K562 (cell line): ENCODE measurements around the gene ATG14. TPM values are rescaled to one million over a fixed set of nuclear protein-coding genes. Genes with fewer than 3 reads are reported as not detected.
A peak's percentile ranks its signal among the peaks of the same experiment; 100 is the strongest.

Source experiments
- ATAC-seq: fragments of 200-7000 bp; cut with Tn5 transposase; 3 replicates; pipeline ENCODE4 v1.9.1; 2020; ENCODE audit warnings: moderate library complexity
- BruUV-seq: library from RNA; stranded (reverse); fragments of 400-500 nt; replicated peaks from 2 replicates; lab custom pipeline; 2021; lab: Mats Ljungman, UMichigan
- CTCF ChIA-PET: fragments of 300-600 bp; formaldehyde crosslinking; extraction: SDS; loops from one replicate; lab custom pipeline; 2021; ENCODE audit warnings: low intra/inter-chr PET ratio; lab: Yijun Ruan, JAX
- POLR2A ChIA-PET: fragments of 300-600, 350-650 bp; sonication (Branson Sonifier 250); formaldehyde crosslinking; extraction: SDS; loops from one replicate; lab custom pipeline; 2021; ENCODE audit warnings: antibody characterized with exemption, inconsistent platforms; lab: Yijun Ruan, JAX
- DNase-seq, 4 experiments: peaks; one replicate each; pipeline versions ENCODE4 v3.0.0 to v3.0.0-alpha.2; 2011 to 2018; ENCODE audit warnings: low spot score in 3 of 4, mixed read lengths in 3 of 4; ENCODE audit errors: extremely low read depth in 1 of 4
- FAIRE-seq: peaks from 2 replicates; lab custom pipeline; 2011; peaks lifted over from hg19 to GRCh38; lab: Jason Lieb, UNC
- H2AFZ ChIP-seq: 2 replicates; pipeline ENCODE4 v1.6.0; 2011; ENCODE audit warnings: low read depth, low read length, control low read depth, inconsistent platforms
- H3K27ac ChIP-seq: fragments of 200-600 bp; 3 replicates; pipeline ENCODE4 v1.8.0; 2011; ENCODE audit warnings: low read depth, mild to moderate bottlenecking, control low read depth, inconsistent platforms, low read length, moderate library complexity, mixed read lengths; ENCODE audit errors: extremely low read depth
- H3K27me3 ChIP-seq, 2 experiments: fragments of 300-600 bp in 1 of 2; 2 replicates in 1 of 2; 3 replicates in 1 of 2; pipeline versions ENCODE4 v1.6.0 to v1.8.0; 2011; ENCODE audit warnings: inconsistent platforms in 2 of 2, low read length in 2 of 2, mild to moderate bottlenecking in 1 of 2, mixed read lengths in 1 of 2, moderate library complexity in 1 of 2; ENCODE audit not compliant: control insufficient read depth in 2 of 2, insufficient read depth in 2 of 2
- H3K36me3 ChIP-seq: fragments of 300-600 bp; 3 replicates; pipeline ENCODE4 v1.8.0; 2011; ENCODE audit warnings: mild to moderate bottlenecking, low read length, inconsistent platforms; ENCODE audit not compliant: control insufficient read depth, insufficient read depth
- H3K4me1 ChIP-seq, 2 experiments: fragments of 200-600 bp in 1 of 2; replicated peaks in 1 of 2; 2 replicates in 1 of 2; 3 replicates in 1 of 2; pipeline versions ENCODE4 v1.5.1 to v1.8.0; 2011; ENCODE audit warnings: inconsistent platforms in 2 of 2, low read length in 2 of 2, mild to moderate bottlenecking in 1 of 2, mixed read lengths in 1 of 2, moderate library complexity in 1 of 2; ENCODE audit not compliant: control insufficient read depth in 2 of 2, insufficient read depth in 2 of 2
- H3K4me2 ChIP-seq: 2 replicates; pipeline ENCODE4 v1.6.1; 2011; ENCODE audit warnings: low read length, control low read depth, inconsistent platforms, mixed read lengths; ENCODE audit not compliant: insufficient read depth
- H3K4me3 ChIP-seq: fragments of 200-600 bp; sonication (generic), shearing (Covaris generic); 2 replicates; pipeline ENCODE4 v1.5.1; 2016; ENCODE audit warnings: control low read depth, inconsistent platforms
- H3K79me2 ChIP-seq: fragments of 200-600 bp; 3 replicates; pipeline ENCODE4 v1.8.0; 2011; ENCODE audit warnings: low read length, inconsistent platforms; ENCODE audit not compliant: control insufficient read depth, insufficient read depth
- H3K9ac ChIP-seq, 2 experiments: 2 replicates each; pipeline versions ENCODE4 v1.6.0 to v1.6.1; 2011; ENCODE audit warnings: low read depth in 2 of 2, low read length in 2 of 2, control low read depth in 1 of 2, inconsistent platforms in 1 of 2, mild to moderate bottlenecking in 1 of 2, mixed read lengths in 1 of 2; ENCODE audit not compliant: insufficient read depth in 1 of 2
- H3K9me1 ChIP-seq: one replicate; pipeline ENCODE4 v1.6.0; 2011; ENCODE audit warnings: inconsistent platforms, mild to moderate bottlenecking, low read length, moderate library complexity; ENCODE audit not compliant: control insufficient read depth, insufficient read depth
- H3K9me3 ChIP-seq: replicated peaks from 2 replicates; pipeline ENCODE4 v1.5.1; 2011; ENCODE audit warnings: low read depth, low read length, inconsistent platforms; ENCODE audit not compliant: control insufficient read depth, insufficient read depth
- H4K20me1 ChIP-seq: replicated peaks from 2 replicates; pipeline ENCODE4 v1.6.1; 2011; ENCODE audit warnings: low read length, inconsistent platforms, mixed read lengths; ENCODE audit not compliant: control insufficient read depth, insufficient read depth
- CBFA2T2 ChIP-seq: fragments of 450-650 bp; conservative IDR thresholded peaks from 2 replicates; pipeline ENCODE4 v1.6.1; 2017; ENCODE audit warnings: mild to moderate bottlenecking
- CBFA2T3 ChIP-seq: fragments of 450-650 bp; IDR thresholded peaks from 2 replicates; pipeline ENCODE4 v1.6.1; 2017
- FOSL1 ChIP-seq: fragments of 200-800 bp; sonication (Bioruptor generic); conservative IDR thresholded peaks from 2 replicates; pipeline ENCODE4 v1.6.1; 2016; ENCODE audit warnings: missing genetic modification characterization, missing compliant biosample characterization
- FOXJ3 ChIP-seq: sonication (generic); formaldehyde crosslinking; IDR thresholded peaks from 2 replicates; pipeline ENCODE4 v1.4.0; 2020; ENCODE audit warnings: mild to moderate bottlenecking, missing genetic modification reagents
- JUND ChIP-seq, 2 experiments: IDR thresholded peaks; 2 replicates in 1 of 2; 3 replicates in 1 of 2; pipeline ENCODE4 v1.6.1; 2011; ENCODE audit warnings: borderline replicate concordance in 2 of 2, low read depth in 2 of 2, low read length in 2 of 2, improper control_type of control experiment in 1 of 2, missing biosample characterization in 1 of 2, missing genetic modification characterization in 1 of 2, missing genetic modification reagents in 1 of 2
- KDM1A ChIP-seq, 2 experiments: fragments of 450-650 bp; IDR thresholded peaks; 2 replicates each; pipeline ENCODE4 v1.6.1; 2016; ENCODE audit warnings: mild to moderate bottlenecking in 2 of 2
- MAFG ChIP-seq: fragments of 450-650 bp; conservative IDR thresholded peaks from 2 replicates; pipeline ENCODE4 v1.6.1; 2016; ENCODE audit warnings: missing genetic modification characterization, missing compliant biosample characterization
- NCOR1 ChIP-seq: fragments of 450-650 bp; IDR thresholded peaks from 2 replicates; pipeline ENCODE4 v1.6.1; 2016; ENCODE audit warnings: mild to moderate bottlenecking, moderate library complexity
- TEAD4 ChIP-seq, 2 experiments: sonication (generic) in 1 of 2; formaldehyde crosslinking in 1 of 2; IDR thresholded peaks; 2 replicates each; pipeline versions ENCODE4 v1.6.1 to v1.8.0; 2012 to 2022; ENCODE audit warnings: borderline replicate concordance in 1 of 2, inconsistent platforms in 1 of 2, low read length in 1 of 2, mild to moderate bottlenecking in 1 of 2, missing genetic modification reagents in 1 of 2
- ZFP30 ChIP-seq: fragments of 250-450 bp; sonication (Bioruptor Pico); IDR thresholded peaks from 2 replicates; pipeline ENCODE4 v1.8.0; 2022; ENCODE audit warnings: moderate library complexity, mild to moderate bottlenecking, inconsistent platforms, borderline replicate concordance
- in situ Hi-C: fragments of 300-500 bp; cut with MboI; formaldehyde crosslinking; loops from 4 replicates; pipeline ENCODE4 v1.15.0; 2018; ENCODE audit warnings: inconsistent platforms, mixed read lengths
- intact Hi-C: fragments of 100-400 bp; cut with micrococcal nuclease; formaldehyde crosslinking; loops from 2 replicates; pipeline ENCODE4 v1.14.2; 2022
- polyA plus RNA-seq, 8 experiments: library from polyadenylated mRNA; depleted of rRNA in 4 of 8; stranded (reverse) in 5 of 8; unstranded in 3 of 8; fragments of >200 nt; fragmentation: Nextera tagmentation in 2 of 8; fragmentation: Illumina TruSeq in 1 of 8; extraction: Ambion mirVana in 2 of 8; extraction: Trizol in 1 of 8; gene quantifications; 2 replicates each; pipeline versions ENCODE4 v1.2.1 to v1.2.3, GENCODE V29; 2011 to 2014; ENCODE audit warnings: inconsistent platforms in 1 of 8, missing spikeins in 1 of 8
- total RNA-seq, 7 experiments: library from RNA; depleted of rRNA in 6 of 7; stranded (reverse); fragments of >200 nt in 6 of 7; fragmentation: Illumina TruSeq in 2 of 7; extraction: Trizol in 2 of 7; gene quantifications; 2 replicates each; pipeline versions ENCODE4 v1.2.1 to v1.2.3, GENCODE V29; 2011 to 2021; ENCODE audit warnings: low replicate concordance in 1 of 7
- TF ChIP-seq, protein P1 (sequence below): fragments of 250-450 bp; sonication (Bioruptor Pico); IDR thresholded peaks from 2 replicates; pipeline ENCODE4 v1.4.0; 2020; ENCODE audit warnings: mild to moderate bottlenecking, moderate library complexity
- TF ChIP-seq, protein P2 (sequence below): fragments of 450-650 bp; conservative IDR thresholded peaks from 2 replicates; pipeline ENCODE4 v1.6.1; 2016; ENCODE audit warnings: missing genetic modification characterization, low read depth, mild to moderate bottlenecking, control low read depth, missing compliant biosample characterization
- TF ChIP-seq, protein P3 (sequence below), 2 experiments: IDR thresholded peaks; 2 replicates each; pipeline ENCODE4 v1.6.1; 2011; ENCODE audit warnings: borderline replicate concordance in 1 of 2, control low read depth in 1 of 2, low read depth in 1 of 2, low read length in 1 of 2, mild to moderate bottlenecking in 1 of 2, mixed read lengths in 1 of 2, moderate library complexity in 1 of 2; ENCODE audit not compliant: insufficient read depth in 1 of 2, insufficient read length in 1 of 2, poor library complexity in 1 of 2, severe bottlenecking in 1 of 2; ENCODE audit errors: extremely low read depth in 1 of 2
- TF ChIP-seq, protein P4 (sequence below), 3 experiments: fragments of 200-800 bp in 1 of 3; sonication (Bioruptor generic) in 1 of 3; sonication (generic) in 1 of 3; formaldehyde crosslinking in 1 of 3; IDR thresholded peaks; 2 replicates each; pipeline versions ENCODE4 v1.6.1 to v1.8.0; 2016 to 2022; ENCODE audit warnings: mild to moderate bottlenecking in 2 of 3, missing compliant biosample characterization in 2 of 3, missing genetic modification characterization in 2 of 3, missing genetic modification reagents in 1 of 3

The ATG14 gene
- total and polyA plus RNA-seq, 9 of the 15 experiments (the other 6 are each of a cell fraction or from before 2014, with no cell fraction given): 0.55 to 4.2 (median 3.5) TPM

DNA sequence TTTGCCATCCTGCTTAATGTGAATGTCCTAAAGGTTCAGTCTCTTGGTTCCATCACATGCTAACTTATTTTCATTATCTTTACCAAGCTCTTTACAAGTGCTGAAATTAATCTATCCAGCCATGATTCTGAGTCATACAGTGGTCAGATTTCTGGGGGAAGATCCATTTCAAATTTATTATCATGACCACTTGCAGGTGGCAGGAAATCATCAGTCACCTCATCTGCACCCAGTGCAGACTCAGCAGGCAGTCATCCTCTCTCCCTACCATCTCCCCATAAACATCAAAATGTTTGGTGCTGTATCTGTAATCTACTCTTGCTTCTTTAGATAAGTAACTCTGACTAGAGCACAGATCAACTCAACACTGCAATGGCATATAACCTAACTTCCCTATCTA lies 23.5 kb downstream of the ATG14 start:
- no peak overlapping the region for H3K27ac ChIP-seq
- H3K9me3 ChIP-seq: no peaks in the 10 kb centered on the region
- no peak for DNase-seq
- H3K27me3 ChIP-seq: no peaks in the 10 kb centered on the region
- H3K9me1 ChIP-seq: no peaks in the 10 kb centered on the region
- POLR2A ChIA-PET: no interaction called here
- no peak for ATAC-seq
- CTCF ChIA-PET: no interaction called here
- no peak for FAIRE-seq
- peaks cover 15 to 55% of the 10 kb centered on the region in 2 experiments for H3K4me1 ChIP-seq
- intact Hi-C loops: no loop called here
- no TSS peak for BruUV-seq
- no peaks in the 10 kb centered on the region for H3K79me2 ChIP-seq
- H3K9ac ChIP-seq: no peak overlapping the region
- in situ Hi-C loops: no loop called here
- no peak overlapping the region for H3K4me3 ChIP-seq
- no peaks in the 10 kb centered on the region for H4K20me1 ChIP-seq
- H3K36me3 ChIP-seq: peaks cover 8% of the 10 kb centered on the region; the same call in 2 of the 3 replicates
- no peak overlapping the region for H3K4me2 ChIP-seq
- no peak overlapping the region for H2AFZ ChIP-seq
- TF ChIP-seq FOXJ3 (CRISPR knock-in tag) (no peak), ZFP30 (CRISPR knock-in tag) (no peak), MAFG (tag) (no peak), NCOR1 (peak; percentile 32; the same call in 1 of the 2 replicates), FOSL1 (tag) (peak; percentile 74), CBFA2T3 (peak; percentile 74), JUND (IDR thresholded peaks at IDR 0.05; ENCODE audit: borderline replicate concordance, low read depth, low read length) (0 out of 2 replicates have a peak, but pooled peaks have one; percentile 24), JUND (tag; IDR thresholded peaks at IDR 0.05; ENCODE audit: borderline replicate concordance, low read depth, low read length) (no peak), KDM1A (IDR thresholded peaks at IDR 0.05) (peak; percentile 16 to 43; a peak in 1 of 4 replicates), CBFA2T2 (peak; percentile 58), TEAD4 (IDR thresholded peaks at IDR 0.05; ENCODE audit: low read length) (peak; percentile 25; the same call in 1 of the 2 replicates), TEAD4 (CRISPR knock-in tag; IDR thresholded peaks at IDR 0.05; ENCODE audit: borderline replicate concordance) (no peak)
- TF ChIP-seq, protein P1, sequence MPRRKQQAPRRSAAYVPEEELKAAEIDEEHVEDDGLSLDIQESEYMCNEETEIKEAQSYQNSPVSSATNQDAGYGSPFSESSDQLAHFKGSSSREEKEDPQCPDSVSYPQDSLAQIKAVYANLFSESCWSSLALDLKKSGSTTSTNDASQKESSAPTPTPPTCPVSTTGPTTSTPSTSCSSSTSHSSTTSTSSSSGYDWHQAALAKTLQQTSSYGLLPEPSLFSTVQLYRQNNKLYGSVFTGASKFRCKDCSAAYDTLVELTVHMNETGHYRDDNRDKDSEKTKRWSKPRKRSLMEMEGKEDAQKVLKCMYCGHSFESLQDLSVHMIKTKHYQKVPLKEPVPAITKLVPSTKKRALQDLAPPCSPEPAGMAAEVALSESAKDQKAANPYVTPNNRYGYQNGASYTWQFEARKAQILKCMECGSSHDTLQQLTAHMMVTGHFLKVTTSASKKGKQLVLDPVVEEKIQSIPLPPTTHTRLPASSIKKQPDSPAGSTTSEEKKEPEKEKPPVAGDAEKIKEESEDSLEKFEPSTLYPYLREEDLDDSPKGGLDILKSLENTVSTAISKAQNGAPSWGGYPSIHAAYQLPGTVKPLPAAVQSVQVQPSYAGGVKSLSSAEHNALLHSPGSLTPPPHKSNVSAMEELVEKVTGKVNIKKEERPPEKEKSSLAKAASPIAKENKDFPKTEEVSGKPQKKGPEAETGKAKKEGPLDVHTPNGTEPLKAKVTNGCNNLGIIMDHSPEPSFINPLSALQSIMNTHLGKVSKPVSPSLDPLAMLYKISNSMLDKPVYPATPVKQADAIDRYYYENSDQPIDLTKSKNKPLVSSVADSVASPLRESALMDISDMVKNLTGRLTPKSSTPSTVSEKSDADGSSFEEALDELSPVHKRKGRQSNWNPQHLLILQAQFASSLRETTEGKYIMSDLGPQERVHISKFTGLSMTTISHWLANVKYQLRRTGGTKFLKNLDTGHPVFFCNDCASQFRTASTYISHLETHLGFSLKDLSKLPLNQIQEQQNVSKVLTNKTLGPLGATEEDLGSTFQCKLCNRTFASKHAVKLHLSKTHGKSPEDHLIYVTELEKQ: no peak
- TF ChIP-seq, protein P2, sequence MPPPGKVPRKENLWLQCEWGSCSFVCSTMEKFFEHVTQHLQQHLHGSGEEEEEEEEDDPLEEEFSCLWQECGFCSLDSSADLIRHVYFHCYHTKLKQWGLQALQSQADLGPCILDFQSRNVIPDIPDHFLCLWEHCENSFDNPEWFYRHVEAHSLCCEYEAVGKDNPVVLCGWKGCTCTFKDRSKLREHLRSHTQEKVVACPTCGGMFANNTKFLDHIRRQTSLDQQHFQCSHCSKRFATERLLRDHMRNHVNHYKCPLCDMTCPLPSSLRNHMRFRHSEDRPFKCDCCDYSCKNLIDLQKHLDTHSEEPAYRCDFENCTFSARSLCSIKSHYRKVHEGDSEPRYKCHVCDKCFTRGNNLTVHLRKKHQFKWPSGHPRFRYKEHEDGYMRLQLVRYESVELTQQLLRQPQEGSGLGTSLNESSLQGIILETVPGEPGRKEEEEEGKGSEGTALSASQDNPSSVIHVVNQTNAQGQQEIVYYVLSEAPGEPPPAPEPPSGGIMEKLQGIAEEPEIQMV (tag): no peak
- TF ChIP-seq, protein P3, sequence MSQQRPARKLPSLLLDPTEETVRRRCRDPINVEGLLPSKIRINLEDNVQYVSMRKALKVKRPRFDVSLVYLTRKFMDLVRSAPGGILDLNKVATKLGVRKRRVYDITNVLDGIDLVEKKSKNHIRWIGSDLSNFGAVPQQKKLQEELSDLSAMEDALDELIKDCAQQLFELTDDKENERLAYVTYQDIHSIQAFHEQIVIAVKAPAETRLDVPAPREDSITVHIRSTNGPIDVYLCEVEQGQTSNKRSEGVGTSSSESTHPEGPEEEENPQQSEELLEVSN (IDR thresholded peaks at IDR 0.05; ENCODE audit: borderline replicate concordance in 1 of 2, extremely low read depth in 1 of 2, insufficient read depth in 1 of 2, insufficient read length in 1 of 2, low read depth in 1 of 2, low read length in 1 of 2, poor library complexity in 1 of 2, severe bottlenecking in 1 of 2): no peak
- TF ChIP-seq, protein P4, sequence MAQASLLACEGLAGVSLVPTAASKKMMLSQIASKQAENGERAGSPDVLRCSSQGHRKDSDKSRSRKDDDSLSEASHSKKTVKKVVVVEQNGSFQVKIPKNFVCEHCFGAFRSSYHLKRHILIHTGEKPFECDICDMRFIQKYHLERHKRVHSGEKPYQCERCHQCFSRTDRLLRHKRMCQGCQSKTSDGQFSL (CRISPR knock-in tag; IDR thresholded peaks at IDR 0.05): no peak
- TF ChIP-seq, protein P4 (tag; IDR thresholded peaks at IDR 0.05): no peak
